ENCODE measurements around the gene SRGAP3.

GRCh38 chr3:9146367-9147071 lies 102.9 kb downstream of the SRGAP3 start:
- TF ChIP-seq NFIC (IDR thresholded peaks at IDR 0.05; ENCODE audit: low read depth, low read length), result no peak
- no peak for TF ChIP-seq CTCF (IDR thresholded peaks at IDR 0.05 in 2 of 3, conservative IDR thresholded peaks at IDR 0.05 in 1 of 3; ENCODE audit: control insufficient read depth in 2 of 3, extremely low read depth in 1 of 3, insufficient read depth in 1 of 3, low read depth in 3 of 3, low read length in 3 of 3)
- TF ChIP-seq POLR2AphosphoS5 (IDR thresholded peaks at IDR 0.05; ENCODE audit: low read length), result no peak
